Lung (tissue), 12 donors: ENCODE measurements around the gene CEP131. TPM values are rescaled to one million over a fixed set of nuclear protein-coding genes. Genes with fewer than 3 reads are reported as not detected.

Experiments used
- ATAC-seq: fragments of 200-7000 bp; cut with Tn5 transposase; one replicate; pipeline ENCODE4 v1.9.1; 2020; ENCODE audit warnings: moderate number of reproducible peaks; ENCODE audit not compliant: insufficient read depth, low FRiP score
- DNase-seq, 3 donors: peaks; one replicate each; pipeline ENCODE4 v3.0.0-alpha.2; 2013 to 2017
- H3K27ac ChIP-seq, 2 donors: one replicate each; pipeline ENCODE4 v1.5.1; 2013; ENCODE audit warnings: mild to moderate bottlenecking in 2 of 2, moderate library complexity in 2 of 2, control low read depth in 1 of 2, inconsistent platforms in 1 of 2, low read depth in 1 of 2, low read length in 1 of 2
- H3K27me3 ChIP-seq, 3 donors: one replicate each; pipeline ENCODE4 v1.5.1; 2013; ENCODE audit warnings: low read length in 2 of 3; ENCODE audit not compliant: control insufficient read depth in 3 of 3, insufficient read depth in 3 of 3
- H3K36me3 ChIP-seq, 4 donors: one replicate each; pipeline ENCODE4 v1.5.1; 2013; ENCODE audit warnings: low read length in 4 of 4, mild to moderate bottlenecking in 1 of 4, moderate library complexity in 1 of 4; ENCODE audit not compliant: control insufficient read depth in 4 of 4, insufficient read depth in 4 of 4
- H3K4me1 ChIP-seq, 5 donors: one replicate each; pipeline ENCODE4 v1.5.1; 2013; ENCODE audit warnings: low read length in 5 of 5, mild to moderate bottlenecking in 2 of 5, moderate library complexity in 1 of 5; ENCODE audit not compliant: control insufficient read depth in 5 of 5, insufficient read depth in 5 of 5
- H3K4me3 ChIP-seq: one replicate; pipeline ENCODE4 v1.5.1; 2013; ENCODE audit warnings: mild to moderate bottlenecking, control low read depth, moderate library complexity
- H3K9ac ChIP-seq, 2 donors: one replicate each; pipeline ENCODE4 v1.5.1; 2013; ENCODE audit warnings: low read length in 2 of 2, control low read depth in 1 of 2; ENCODE audit not compliant: insufficient read depth in 1 of 2
- H3K9me3 ChIP-seq, 4 donors: one replicate each; pipeline ENCODE4 v1.5.1; 2013; ENCODE audit warnings: low read length in 3 of 4, mild to moderate bottlenecking in 1 of 4, moderate library complexity in 1 of 4; ENCODE audit not compliant: control insufficient read depth in 4 of 4, insufficient read depth in 3 of 4
- CTCF ChIP-seq: IDR thresholded peaks from 2 replicates; pipeline ENCODE4 v1.5.1; 2012; ENCODE audit warnings: mild to moderate bottlenecking; ENCODE audit errors: control extremely low read depth, extremely low read depth
- WGBS, 2 donors: extraction: QIAGEN DNeasy Blood & Tissue Kit; methylation state at CpG; one replicate each; pipeline ENCODE4 v1.1.7; 2013; 5-methylcytosine and 5-hydroxymethylcytosine counted together
- polyA plus RNA-seq, 2 donors: library from polyadenylated mRNA; stranded (reverse); fragments of 200-250 nt; gene quantifications; one replicate each; pipeline ENCODE4 v1.2.1, GENCODE V29; 2013
- total RNA-seq, 2 donors: library from RNA; depleted of rRNA in 1 of 2; stranded (reverse); fragments of >200 nt in 1 of 2; gene quantifications; one replicate each; pipeline ENCODE4 v1.2.1, GENCODE V29; 2014 to 2021
- donor health status: control.
- donor health status: control.
- donor health status: Bipolar disorder and iron deficiency.
- donor health status: healthy.
- donor health status: DM: yes; HTN: yes; CAD: no.

The CEP131 gene
- total and polyA plus RNA-seq, 4 donors: 7.0 to 14.5 (median 10.9) TPM

DNA sequence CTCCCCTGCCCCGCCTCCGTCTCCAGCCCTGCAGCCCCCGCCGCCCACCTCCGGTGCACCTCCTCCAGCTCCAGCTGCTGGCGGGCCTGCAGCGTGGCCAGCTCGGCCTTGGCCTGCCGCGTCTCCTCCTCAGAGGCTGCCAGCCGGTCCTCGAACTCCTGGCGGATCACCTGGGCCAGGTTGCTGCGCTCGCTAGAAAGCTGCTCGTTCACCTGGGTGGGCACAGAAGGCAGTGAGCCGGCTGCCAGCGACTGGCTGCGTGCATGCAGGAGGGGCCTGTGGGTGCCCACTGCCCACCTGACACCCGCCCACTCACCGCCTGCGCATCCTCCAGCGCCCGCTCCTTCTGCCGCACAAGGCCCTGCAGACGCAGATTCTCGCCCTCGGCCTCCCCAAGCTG is 32.2 kb downstream of the CEP131 start:
- ATAC-seq (no peak), DNase-seq (no peak)
- H3K9me3 ChIP-seq: no peaks in the 10 kb centered on the region
- WGBS, 2 donors: 96% methylated on average over 28 of the region's 28 CpGs
- H3K9ac ChIP-seq: no peak overlapping the region
- no peak for TF ChIP-seq CTCF
- H3K4me3 ChIP-seq: no peak overlapping the region
- H3K27ac ChIP-seq: no peak overlapping the region
- peaks cover 0 to 15% (median 0%) of the 10 kb centered on the region in 4 donors for H3K36me3 ChIP-seq
- peaks cover 0 to 11% (median 0%) of the 10 kb centered on the region in 5 donors for H3K4me1 ChIP-seq
- H3K27me3 ChIP-seq: no peaks in the 10 kb centered on the region

DNA sequence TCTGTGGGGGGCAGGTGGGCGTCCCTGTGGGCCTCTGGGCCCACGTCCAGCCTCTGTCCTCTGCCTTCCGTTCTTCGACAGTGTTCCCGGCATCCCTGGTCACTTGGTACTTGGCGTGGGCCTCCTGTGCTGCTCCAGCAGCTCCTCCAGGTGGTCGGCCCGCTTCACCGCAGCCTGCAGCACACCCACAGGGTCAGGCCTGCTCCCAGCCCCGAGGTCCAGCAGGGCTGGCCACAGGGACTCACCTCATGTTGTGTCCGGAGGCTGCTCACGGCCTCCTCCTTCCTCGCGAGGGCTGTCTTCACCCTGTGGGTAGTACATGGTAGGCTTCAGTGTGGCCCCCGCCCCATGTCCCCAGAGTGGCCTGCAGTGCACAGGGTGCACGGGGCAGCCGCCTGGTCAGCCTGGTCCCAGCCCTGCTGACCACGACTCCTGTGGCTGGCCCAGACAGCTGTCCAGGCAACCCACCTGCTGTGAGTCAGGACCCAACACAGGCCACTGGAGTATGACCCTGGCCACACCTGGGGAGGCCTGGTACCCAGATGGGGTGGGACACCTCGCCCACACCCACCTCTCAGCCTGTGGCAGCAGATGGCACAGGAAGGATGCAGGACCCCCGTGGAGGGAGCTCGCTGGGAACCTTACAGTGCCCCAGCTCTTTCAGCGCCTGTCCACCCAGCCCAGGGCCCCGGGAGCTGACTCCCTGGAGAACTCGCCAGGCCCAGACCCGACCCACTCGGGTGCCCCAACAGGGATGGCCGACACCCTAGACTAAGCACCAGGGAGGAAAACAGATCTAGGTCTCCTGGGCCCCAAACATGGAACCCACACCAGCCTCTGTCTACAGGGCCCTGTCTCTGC is 32.9 kb downstream of the CEP131 start:
- peaks cover 0 to 11% (median 0%) of the 10 kb centered on the region in 5 donors for H3K4me1 ChIP-seq
- WGBS, 2 donors: 84 to 87% methylated on average over 27 of the region's 27 CpGs
- DNase-seq: no peak
- H3K27ac ChIP-seq: no peak overlapping the region
- no peaks in the 10 kb centered on the region for H3K9me3 ChIP-seq
- H3K27me3 ChIP-seq: no peaks in the 10 kb centered on the region
- no peak overlapping the region for H3K9ac ChIP-seq
- H3K36me3 ChIP-seq: peaks cover 0 to 15% (median 0%) of the 10 kb centered on the region in 4 donors
- no peak for ATAC-seq
- no peak overlapping the region for H3K4me3 ChIP-seq
- TF ChIP-seq CTCF: no peak

GRCh38 chr17:81189016-81189415 is 33.7 kb downstream of the CEP131 start:
- Histone ChIP-seq H3K9me3 (no peaks in the 10 kb centered on the region), H3K9ac (no peak overlapping the region), H3K27ac (no peak overlapping the region), H3K36me3 (peaks cover 0 to 15% (median 0%) of the 10 kb centered on the region in 4 donors), H3K27me3 (no peaks in the 10 kb centered on the region), H3K4me1 (peaks cover 0 to 7% (median 0%) of the 10 kb centered on the region in 5 donors), H3K4me3 (no peak overlapping the region)
- WGBS, 2 donors: 92 to 96% methylated on average over 7 of the region's 7 CpGs
- no peak for TF ChIP-seq CTCF
- no peak for DNase-seq
- ATAC-seq: no peak

DNA sequence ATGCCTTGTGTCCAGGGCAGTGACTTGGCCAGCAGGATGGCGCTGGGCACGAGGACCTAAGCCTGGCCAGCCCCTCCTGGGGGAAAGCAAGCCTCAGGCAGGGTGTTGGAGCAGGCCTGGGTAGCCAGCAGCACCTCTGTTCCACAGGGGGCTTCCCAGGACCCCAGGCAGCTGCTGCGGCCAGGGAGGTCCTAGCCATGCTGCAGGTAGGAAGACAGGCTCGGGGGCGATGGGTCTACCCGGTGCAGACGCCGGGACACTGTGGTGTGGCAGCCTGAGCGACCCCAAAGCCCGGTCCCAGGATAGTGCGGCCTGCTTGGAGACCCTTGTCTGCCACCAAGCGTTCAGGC is 34.3 kb downstream of the CEP131 start:
- Histone ChIP-seq H3K9ac (no peak overlapping the region), H3K27ac (no peak overlapping the region), H3K36me3 (peaks cover 0 to 15% (median 0%) of the 10 kb centered on the region in 4 donors), H3K27me3 (no peaks in the 10 kb centered on the region), H3K4me3 (no peak overlapping the region), H3K4me1 (peaks cover 0 to 2% (median 0%) of the 10 kb centered on the region in 5 donors), H3K9me3 (no peaks in the 10 kb centered on the region)
- no peak for DNase-seq
- ATAC-seq: no peak
- 97 to 98% methylated on average over 12 of the region's 12 CpGs for WGBS, 2 donors
- TF ChIP-seq CTCF: no peak
